ENCODE data around the gene PATJ. TPM values are rescaled to one million over a fixed set of nuclear protein-coding genes. Genes with fewer than 3 reads are reported as not detected.

Gene PATJ
- total RNA-seq, 6 experiments from 2014 or later: 19.0 to 49.0 (median 26.7) TPM

- no peaks in the 10 kb centered on the region for H3K27me3 ChIP-seq
- 81% methylated on average over 6 of the region's 7 CpGs for WGBS (ENCODE audit: insufficient coverage, low coverage, low lambda C conversion rate, missing lambda C conversion rate)
- TF ChIP-seq POLR2A (IDR thresholded peaks at IDR 0.05): no peak
- TF ChIP-seq CTCF (IDR thresholded peaks at IDR 0.05): no peak
- no peaks in the 10 kb centered on the region for H3K4me1 ChIP-seq
- H3K27ac ChIP-seq: no peak overlapping the region
- H3K9me3 ChIP-seq: no peaks in the 10 kb centered on the region
- ATAC-seq: no peak
- DNase-seq: no peak
- intact Hi-C loops (cut with DNase I): no loop called here
- H3K36me3 ChIP-seq: peaks cover 0 to 6% (median 0%) of the 10 kb centered on the region in 4 donors
- H3K4me3 ChIP-seq: no peak overlapping the region
Observed at GRCh38 chr1:62038594-62039284, 296.5 kb downstream of the PATJ start.

GRCh38 chr1:62040450-62040849 is 298.2 kb downstream of the PATJ start:
- TF ChIP-seq CTCF (IDR thresholded peaks at IDR 0.05) (no peak), POLR2A (IDR thresholded peaks at IDR 0.05) (no peak)
- Histone ChIP-seq H3K4me1 (no peaks in the 10 kb centered on the region), H3K27ac (no peak overlapping the region), H3K36me3 (peaks cover 0 to 5% (median 0%) of the 10 kb centered on the region in 4 donors), H3K9me3 (no peaks in the 10 kb centered on the region), H3K4me3 (no peak overlapping the region), H3K27me3 (no peaks in the 10 kb centered on the region)
- DNase-seq (no peak), ATAC-seq (no peak)
- WGBS (ENCODE audit: insufficient coverage, low coverage, low lambda C conversion rate, missing lambda C conversion rate): 42% methylated on average over 2 of the region's 2 CpGs
- intact Hi-C loops (cut with DNase I): no loop called here

GRCh38 chr1:62040973-62041372 is 298.7 kb downstream of the PATJ start:
- TF ChIP-seq CTCF (IDR thresholded peaks at IDR 0.05) (no peak), POLR2A (IDR thresholded peaks at IDR 0.05) (no peak)
- Histone ChIP-seq H3K4me1 (no peaks in the 10 kb centered on the region), H3K9me3 (no peaks in the 10 kb centered on the region), H3K4me3 (no peak overlapping the region), H3K27me3 (no peaks in the 10 kb centered on the region), H3K36me3 (peaks cover 0 to 5% (median 0%) of the 10 kb centered on the region in 4 donors), H3K27ac (no peak overlapping the region)
- ATAC-seq: no peak
- no peak for DNase-seq
- intact Hi-C loops (cut with DNase I): no loop called here

- no peak for TF ChIP-seq CTCF (IDR thresholded peaks at IDR 0.05)
- no peak for TF ChIP-seq POLR2A (IDR thresholded peaks at IDR 0.05)
- Histone ChIP-seq H3K9me3 (no peaks in the 10 kb centered on the region), H3K36me3 (peaks cover 0 to 4% (median 0%) of the 10 kb centered on the region in 4 donors), H3K27ac (no peak overlapping the region), H3K4me1 (no peaks in the 10 kb centered on the region), H3K27me3 (no peaks in the 10 kb centered on the region), H3K4me3 (no peak overlapping the region)
- DNase-seq: no peak
- intact Hi-C loops (cut with DNase I): no loop called here
- ATAC-seq: no peak
Observed at GRCh38 chr1:62043154-62043553, 300.9 kb downstream of the PATJ start.

- Histone ChIP-seq H3K36me3 (peaks cover 0 to 4% (median 0%) of the 10 kb centered on the region in 4 donors), H3K4me1 (no peaks in the 10 kb centered on the region), H3K9me3 (no peaks in the 10 kb centered on the region), H3K27me3 (no peaks in the 10 kb centered on the region), H3K4me3 (no peak overlapping the region), H3K27ac (no peak overlapping the region)
- 55% methylated on average over 3 of the region's 6 CpGs for WGBS (ENCODE audit: insufficient coverage, low coverage, low lambda C conversion rate, missing lambda C conversion rate)
- ATAC-seq (no peak), DNase-seq (no peak)
- intact Hi-C loops (cut with DNase I): no loop called here
- TF ChIP-seq POLR2A (IDR thresholded peaks at IDR 0.05): no peak
- no peak for TF ChIP-seq CTCF (IDR thresholded peaks at IDR 0.05)
Observed at GRCh38 chr1:62045574-62045973, 303.3 kb downstream of the PATJ start.
